LNCAP (cell line): ENCODE results near the gene YWHAE.

Experiments
- CTCF ChIP-seq: fragments of 450-650 bp; IDR thresholded peaks from 2 replicates; pipeline ENCODE4 v1.5.1; 2017; ENCODE audit warnings: mild to moderate bottlenecking

Gene YWHAE

GRCh38 chr17:1416414-1416813, 16.4 kb upstream of the YWHAE start:
- TF ChIP-seq CTCF: no peak

- no peak for TF ChIP-seq CTCF
Measured at GRCh38 chr17:1414634-1415033, 14.6 kb upstream of the YWHAE start.

- no peak for TF ChIP-seq CTCF
Measured at GRCh38 chr17:1414001-1414574, 14.1 kb upstream of the YWHAE start.

- TF ChIP-seq CTCF: no peak
Measured at GRCh38 chr17:1413281-1413791, 13.3 kb upstream of the YWHAE start.

GRCh38 chr17:1412185-1413110, 12.4 kb upstream of the YWHAE start:
- no peak for TF ChIP-seq CTCF

- no peak for TF ChIP-seq CTCF
Measured at GRCh38 chr17:1402262-1402586, 2.2 kb upstream of the YWHAE start.

- TF ChIP-seq CTCF: no peak
Measured at GRCh38 chr17:1398931-1399678, 917 bp downstream of the YWHAE start.
